Measurements from ENCODE around the gene SLC19A3.

DNA sequence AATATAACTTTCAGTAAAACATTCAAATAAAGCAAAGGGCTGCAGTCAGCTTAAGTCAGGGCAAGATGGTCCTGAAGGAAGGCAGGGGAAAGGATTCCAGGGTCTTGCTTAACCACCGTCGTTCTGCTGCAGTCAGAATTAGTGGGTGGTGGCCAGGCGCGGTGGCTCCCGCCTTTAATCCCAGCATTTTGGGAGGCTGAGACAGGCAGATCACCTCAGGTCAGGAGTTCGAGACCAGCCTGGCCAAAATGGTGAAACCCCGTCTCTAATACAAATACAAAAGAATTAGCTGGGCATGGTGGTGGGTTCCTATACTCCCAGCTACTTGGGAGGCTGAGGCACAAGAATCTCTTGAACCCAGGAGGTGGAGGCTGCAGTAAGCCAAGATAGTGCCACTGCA lies 6.8 kb downstream of the SLC19A3 start:
- TF ChIP-seq, protein P1, sequence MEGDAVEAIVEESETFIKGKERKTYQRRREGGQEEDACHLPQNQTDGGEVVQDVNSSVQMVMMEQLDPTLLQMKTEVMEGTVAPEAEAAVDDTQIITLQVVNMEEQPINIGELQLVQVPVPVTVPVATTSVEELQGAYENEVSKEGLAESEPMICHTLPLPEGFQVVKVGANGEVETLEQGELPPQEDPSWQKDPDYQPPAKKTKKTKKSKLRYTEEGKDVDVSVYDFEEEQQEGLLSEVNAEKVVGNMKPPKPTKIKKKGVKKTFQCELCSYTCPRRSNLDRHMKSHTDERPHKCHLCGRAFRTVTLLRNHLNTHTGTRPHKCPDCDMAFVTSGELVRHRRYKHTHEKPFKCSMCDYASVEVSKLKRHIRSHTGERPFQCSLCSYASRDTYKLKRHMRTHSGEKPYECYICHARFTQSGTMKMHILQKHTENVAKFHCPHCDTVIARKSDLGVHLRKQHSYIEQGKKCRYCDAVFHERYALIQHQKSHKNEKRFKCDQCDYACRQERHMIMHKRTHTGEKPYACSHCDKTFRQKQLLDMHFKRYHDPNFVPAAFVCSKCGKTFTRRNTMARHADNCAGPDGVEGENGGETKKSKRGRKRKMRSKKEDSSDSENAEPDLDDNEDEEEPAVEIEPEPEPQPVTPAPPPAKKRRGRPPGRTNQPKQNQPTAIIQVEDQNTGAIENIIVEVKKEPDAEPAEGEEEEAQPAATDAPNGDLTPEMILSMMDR (IDR thresholded peaks at IDR 0.05): no peak
- TF ChIP-seq POLR2A (IDR thresholded peaks at IDR 0.05): no peak

Measured in uterus (tissue), 2 donors.